H9 (cell line): Measurements from ENCODE around the gene WFDC2. TPM values are rescaled to one million over a fixed set of nuclear protein-coding genes. Genes with fewer than 3 reads are reported as not detected.

Experiments
- DNase-seq: peaks from one replicate; pipeline ENCODE4 v3.0.0-alpha.2; 2017
- H2AFZ ChIP-seq: one replicate; pipeline ENCODE4 v1.6.1; 2013; ENCODE audit warnings: mild to moderate bottlenecking, low read length, control low read depth, moderate library complexity
- H2AK5ac ChIP-seq: 2 replicates; pipeline ENCODE4 v1.6.1; 2013; ENCODE audit warnings: low read length, control low read depth, mixed read lengths; ENCODE audit not compliant: insufficient read length
- H2BK120ac ChIP-seq: one replicate; pipeline ENCODE4 v1.6.1; 2013; ENCODE audit warnings: low read depth, mild to moderate bottlenecking, low read length, control low read depth, inconsistent platforms; ENCODE audit not compliant: poor library complexity, severe bottlenecking
- H2BK12ac ChIP-seq: 2 replicates; pipeline ENCODE4 v1.6.1; 2013; ENCODE audit warnings: low read length, control low read depth, mixed read lengths, low read depth; ENCODE audit not compliant: insufficient read length
- H2BK15ac ChIP-seq: 2 replicates; pipeline ENCODE4 v1.6.1; 2013; ENCODE audit warnings: low read depth, low read length, control low read depth
- H2BK20ac ChIP-seq: one replicate; pipeline ENCODE4 v1.6.1; 2013; ENCODE audit warnings: low read depth, mild to moderate bottlenecking, low read length, control low read depth, inconsistent platforms; ENCODE audit not compliant: poor library complexity, severe bottlenecking
- H2BK5ac ChIP-seq: 2 replicates; pipeline ENCODE4 v1.6.1; 2013; ENCODE audit warnings: low read length, control low read depth, mixed read lengths; ENCODE audit not compliant: insufficient read length
- H3K14ac ChIP-seq: 2 replicates; pipeline ENCODE4 v1.6.1; 2013; ENCODE audit warnings: low read length, control low read depth; ENCODE audit not compliant: insufficient read depth
- H3K18ac ChIP-seq: 2 replicates; pipeline ENCODE4 v1.6.1; 2013; ENCODE audit warnings: low read depth, mild to moderate bottlenecking, mixed read lengths, low read length, control low read depth; ENCODE audit not compliant: insufficient read length
- H3K23ac ChIP-seq: 2 replicates; pipeline ENCODE4 v1.6.1; 2013; ENCODE audit warnings: low read length, control low read depth, mixed read lengths, low read depth; ENCODE audit not compliant: insufficient read length
- H3K23me2 ChIP-seq: 2 replicates; pipeline ENCODE4 v1.6.1; 2013; ENCODE audit warnings: low read depth, mild to moderate bottlenecking, mixed read lengths, low read length, control low read depth; ENCODE audit not compliant: insufficient read length, poor library complexity, severe bottlenecking
- H3K27ac ChIP-seq: 2 replicates; pipeline ENCODE4 v1.5.1; 2013; ENCODE audit warnings: low read length, control low read depth, mixed read lengths, low read depth; ENCODE audit not compliant: insufficient read length
- H3K27me3 ChIP-seq: 2 replicates; pipeline ENCODE4 v1.6.1; 2013; ENCODE audit warnings: low read length, control low read depth, inconsistent platforms; ENCODE audit not compliant: insufficient read depth
- H3K4ac ChIP-seq: 2 replicates; pipeline ENCODE4 v1.6.1; 2013; ENCODE audit warnings: low read depth, mild to moderate bottlenecking, control low read depth, inconsistent platforms, low read length, moderate library complexity
- H3K4me1 ChIP-seq: 2 replicates; pipeline ENCODE4 v1.6.1; 2013; ENCODE audit warnings: low read length, control low read depth, inconsistent platforms; ENCODE audit not compliant: insufficient read depth
- H3K4me2 ChIP-seq: 2 replicates; pipeline ENCODE4 v1.6.1; 2013; ENCODE audit warnings: low read length, control low read depth, mixed read lengths; ENCODE audit not compliant: insufficient read length, insufficient read depth
- H3K56ac ChIP-seq: 2 replicates; pipeline ENCODE4 v1.6.1; 2013; ENCODE audit warnings: low read depth, mild to moderate bottlenecking, mixed read lengths, low read length, control low read depth; ENCODE audit not compliant: insufficient read length
- H3K79me1 ChIP-seq: 2 replicates; pipeline ENCODE4 v1.6.1; 2013; ENCODE audit warnings: low read depth, mild to moderate bottlenecking, moderate library complexity, low read length, control low read depth, inconsistent platforms; ENCODE audit not compliant: insufficient read depth, poor library complexity, severe bottlenecking
- H3K79me2 ChIP-seq: 2 replicates; pipeline ENCODE4 v1.6.1; 2013; ENCODE audit warnings: low read length, control low read depth, inconsistent platforms; ENCODE audit not compliant: insufficient read depth
- H3K9ac ChIP-seq: 2 replicates; pipeline ENCODE4 v1.6.1; 2013; ENCODE audit warnings: low read length, control low read depth, mixed read lengths; ENCODE audit not compliant: insufficient read length; ENCODE audit errors: extremely low read depth
- H3K9me3 ChIP-seq: one replicate; pipeline ENCODE4 v1.6.1; 2013; ENCODE audit warnings: low read depth, low read length, inconsistent platforms; ENCODE audit not compliant: control insufficient read depth
- H3T11ph ChIP-seq: one replicate; pipeline ENCODE4 v1.6.1; 2013; ENCODE audit warnings: mild to moderate bottlenecking, low read length, control low read depth, inconsistent platforms
- H4K20me1 ChIP-seq: one replicate; pipeline ENCODE4 v1.6.1; 2013; ENCODE audit not compliant: control insufficient read depth, insufficient read length, insufficient read depth
- H4K5ac ChIP-seq: 2 replicates; pipeline ENCODE4 v1.6.1; 2013; ENCODE audit warnings: low read depth, mild to moderate bottlenecking, mixed read lengths, low read length, control low read depth; ENCODE audit not compliant: insufficient read length
- H4K8ac ChIP-seq: replicated peaks from 2 replicates; pipeline ENCODE4 v1.6.1; 2013; ENCODE audit warnings: low read length, control low read depth, mixed read lengths, low read depth; ENCODE audit not compliant: insufficient read length
- H4K91ac ChIP-seq: 2 replicates; pipeline ENCODE4 v1.6.1; 2013; ENCODE audit warnings: low read depth, mild to moderate bottlenecking, moderate library complexity, mixed read lengths, low read length, control low read depth; ENCODE audit not compliant: insufficient read length
- H3K27ac Mint-ChIP-seq, 3 experiments: 2 replicates in 2 of 3; 3 replicates in 1 of 3; pipeline ENCODE4 v1.8.0; 2020 to 2021; ENCODE audit warnings: mixed read lengths in 3 of 3, mild to moderate bottlenecking in 1 of 3, moderate library complexity in 1 of 3
- H3K27me3 Mint-ChIP-seq: 2 replicates; pipeline ENCODE4 v1.8.0; 2021; ENCODE audit warnings: low read depth, mild to moderate bottlenecking, moderate library complexity, mixed read lengths
- H3K36me3 Mint-ChIP-seq, 3 experiments: 2 replicates in 2 of 3; 3 replicates in 1 of 3; pipeline ENCODE4 v1.8.0; 2020 to 2021; ENCODE audit warnings: low read depth in 3 of 3, mixed read lengths in 3 of 3; ENCODE audit not compliant: insufficient read depth in 1 of 3
- H3K4me1 Mint-ChIP-seq, 2 experiments: 2 replicates each; pipeline ENCODE4 v1.8.0; 2020; ENCODE audit warnings: mixed read lengths in 2 of 2
- H3K4me3 Mint-ChIP-seq, 2 experiments: 2 replicates in 1 of 2; 3 replicates in 1 of 2; pipeline ENCODE4 v1.8.0; 2020 to 2021; ENCODE audit warnings: mild to moderate bottlenecking in 2 of 2, mixed read lengths in 2 of 2, moderate library complexity in 1 of 2
- H3K9me3 Mint-ChIP-seq, 2 experiments: 2 replicates in 1 of 2; 3 replicates in 1 of 2; pipeline ENCODE4 v1.8.0; 2020; ENCODE audit warnings: mild to moderate bottlenecking in 2 of 2, mixed read lengths in 2 of 2, moderate library complexity in 1 of 2
- CTCF ChIP-seq: fragments of 200-600 bp; sonication (generic); conservative IDR thresholded peaks from 3 replicates; pipeline ENCODE4 v1.8.0; 2021; ENCODE audit warnings: antibody characterized with exemption, mild to moderate bottlenecking
- WGBS: extraction: QIAGEN DNeasy Blood & Tissue Kit; methylation state at CpG from one replicate; pipeline ENCODE4 v1.1.7; 2013; ENCODE audit warnings: missing lambda C conversion rate, low lambda C conversion rate, mixed read lengths; ENCODE audit not compliant: insufficient read length; ENCODE audit errors: extremely low coverage; 5-methylcytosine and 5-hydroxymethylcytosine counted together
- total RNA-seq: library from RNA; stranded (reverse); gene quantifications from 2 replicates; pipeline ENCODE4 v1.2.1, GENCODE V29; 2021

WFDC2 gene
- total RNA-seq, 1 experiment from 2014 or later: 57.1 TPM

DNA sequence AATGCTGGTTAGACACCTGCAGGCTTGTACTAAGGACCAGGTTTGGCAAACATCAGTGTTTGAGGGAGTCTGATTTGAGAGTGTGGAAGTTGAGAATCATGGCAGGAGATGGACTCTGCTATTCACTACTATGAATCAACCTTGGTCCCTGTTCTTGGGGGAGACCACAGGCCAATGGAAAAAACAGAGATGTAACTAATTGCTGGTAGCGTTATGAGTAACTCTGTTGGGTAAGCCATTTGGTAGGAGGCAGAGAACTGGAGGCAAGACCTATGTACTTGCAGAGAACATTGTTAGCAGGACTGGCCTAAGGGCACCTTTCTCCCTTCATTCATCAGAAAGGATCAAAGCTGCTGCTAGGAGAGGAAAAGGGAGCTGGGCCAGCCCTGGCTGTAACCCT lies 8.3 kb upstream of the WFDC2 start:
- no CpG with 5 or more reads among the region's 1 CpG for WGBS
- Mint-ChIP-seq H3K27me3 (peaks cover 1% of the 10 kb centered on the region; the same call in 1 of the 2 replicates), H3K27ac (no peak overlapping the region), H3K36me3 (no peaks in the 10 kb centered on the region; a peak in 1 of 7 replicates), H3K4me3 (no peak overlapping the region), H3K4me1 (peaks cover 5 to 8% of the 10 kb centered on the region in 2 experiments), H3K9me3 (no peaks in the 10 kb centered on the region)
- H3K23me2 ChIP-seq: no peaks in the 10 kb centered on the region
- no peak overlapping the region for H2BK5ac ChIP-seq
- no peak overlapping the region for H2BK20ac ChIP-seq
- H3K18ac ChIP-seq: no peak overlapping the region
- H3K27me3 ChIP-seq: no peaks in the 10 kb centered on the region
- H3K4me1 ChIP-seq: no peaks in the 10 kb centered on the region
- H2BK120ac ChIP-seq: no peak overlapping the region
- no peak overlapping the region for H3K9ac ChIP-seq
- no peak overlapping the region for H3K27ac ChIP-seq
- no peaks in the 10 kb centered on the region for H3K79me2 ChIP-seq
- H3K56ac ChIP-seq: no peak overlapping the region
- no peaks in the 10 kb centered on the region for H3K9me3 ChIP-seq
- no peak overlapping the region for H2BK15ac ChIP-seq
- H4K8ac ChIP-seq: no peak overlapping the region
- no peak for TF ChIP-seq CTCF
- no peak overlapping the region for H3K14ac ChIP-seq
- H2BK12ac ChIP-seq: no peak overlapping the region
- H2AFZ ChIP-seq: no peak overlapping the region
- H4K20me1 ChIP-seq: no peaks in the 10 kb centered on the region
- no peak overlapping the region for H3K4ac ChIP-seq
- no peak overlapping the region for H3K23ac ChIP-seq
- H3K4me2 ChIP-seq: no peak overlapping the region
- no peaks in the 10 kb centered on the region for H3K79me1 ChIP-seq
- no peak for DNase-seq
- no peak overlapping the region for H4K5ac ChIP-seq
- H4K91ac ChIP-seq: no peak overlapping the region
- no peak overlapping the region for H3T11ph ChIP-seq
- H2AK5ac ChIP-seq: no peak overlapping the region
